GM19452 (cell line): ENCODE results near the gene KIF3C.
"Not testable (repeated sequence)": the region's sequence is repeated elsewhere in the genome, so short reads cannot be mapped to it uniquely, and the experiment has no call there.

Experiments used
- ATAC-seq: cut with Tn5 transposase; IDR thresholded peaks from one replicate; pipeline ENCODE4 v1.9.1; 2021; ENCODE audit not compliant: unreplicated experiment

KIF3C gene

DNA sequence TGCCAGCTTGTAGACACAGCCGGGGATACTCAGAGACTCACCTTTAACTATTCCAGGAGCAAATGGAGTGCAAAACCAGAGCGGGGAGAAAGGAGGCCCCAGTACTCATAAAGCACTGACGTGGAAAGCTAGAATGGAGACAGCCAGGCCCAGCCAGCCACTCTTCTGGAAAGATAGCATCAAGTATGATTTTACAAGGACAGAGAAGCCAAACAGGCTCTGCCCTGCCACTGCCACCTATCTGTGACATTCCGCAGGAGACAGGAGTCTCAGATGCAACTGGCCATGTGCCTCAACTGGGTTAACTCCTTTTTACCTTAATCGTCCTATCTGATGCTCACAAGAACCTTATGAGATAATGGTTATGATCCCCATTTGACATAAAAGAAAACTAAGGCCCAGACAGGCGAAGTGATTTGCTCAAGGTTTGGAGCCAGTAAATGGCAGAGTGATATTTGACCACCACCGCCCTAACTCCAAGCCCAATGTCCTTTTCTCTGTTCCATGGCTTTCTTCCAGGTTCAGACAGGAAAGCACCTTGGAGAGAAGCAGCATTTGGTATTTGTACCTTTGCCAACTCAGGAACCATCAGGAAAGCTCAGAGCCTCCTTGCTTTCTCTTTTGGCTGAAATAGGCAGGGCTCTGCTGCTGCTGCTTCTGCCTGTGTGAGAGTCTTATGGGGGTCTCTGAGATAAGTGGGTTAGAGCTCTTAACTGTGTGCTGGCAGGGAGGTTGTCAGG, 15.6 kb downstream of the KIF3C start:
- no peak for ATAC-seq

DNA sequence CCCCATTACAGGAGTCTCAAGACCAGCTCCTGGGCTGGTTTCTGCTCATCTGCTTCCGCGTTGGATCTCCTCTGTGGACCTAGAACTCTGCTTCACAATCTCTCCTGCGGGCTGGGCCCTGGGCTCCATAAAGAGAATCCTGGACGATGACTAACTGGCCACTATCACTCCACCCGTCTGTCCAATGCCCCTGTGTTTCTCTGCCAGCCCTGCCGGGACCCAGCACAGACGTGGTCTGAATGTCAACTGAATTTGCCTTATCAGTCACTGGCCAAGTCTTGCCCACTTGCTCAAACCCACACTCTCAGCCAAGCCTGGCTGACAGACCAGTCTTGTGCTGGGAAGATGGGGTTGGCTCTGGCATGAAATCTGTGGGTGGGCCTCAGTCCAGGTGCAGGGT, 17.4 kb downstream of the KIF3C start:
- ATAC-seq: no peak

DNA sequence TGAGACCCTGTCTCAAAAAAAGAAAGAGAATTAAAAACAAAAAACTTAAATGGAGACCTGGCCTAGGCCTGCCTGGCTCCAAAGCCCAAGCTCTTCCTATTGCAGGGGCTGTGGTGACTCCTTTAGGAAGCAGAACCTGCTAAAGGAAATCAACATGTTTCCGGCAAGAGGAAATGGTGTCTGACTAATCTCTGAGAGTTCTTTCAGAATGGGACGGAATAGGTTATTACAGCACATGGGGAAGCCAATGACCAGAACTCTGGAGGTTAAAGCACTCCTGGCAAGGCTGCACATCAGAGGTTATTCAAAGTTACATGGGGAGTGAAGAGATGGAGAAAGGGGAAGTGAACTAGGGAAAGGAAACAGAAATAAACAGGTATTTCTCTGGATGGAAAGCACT, 21.4 kb downstream of the KIF3C start:
- no peak for ATAC-seq

DNA sequence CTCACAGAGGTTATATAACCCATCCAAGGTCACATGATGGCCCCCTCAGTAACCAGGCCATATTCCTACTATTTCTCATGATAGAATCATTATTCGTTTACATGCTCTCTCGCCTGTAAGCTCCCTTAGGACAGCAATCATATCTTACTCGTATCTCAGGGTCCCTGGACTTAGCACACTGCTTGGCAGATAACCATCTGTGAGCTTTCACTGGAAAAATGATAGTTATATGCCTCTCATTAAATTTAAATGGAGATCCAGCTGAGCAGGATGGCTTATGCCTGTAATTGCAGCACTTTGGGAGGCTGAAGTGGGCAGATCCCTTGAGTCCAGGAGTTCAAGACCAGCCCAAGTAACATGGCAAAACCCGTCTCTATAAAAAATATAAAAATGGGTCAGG, 21.9 kb downstream of the KIF3C start:
- ATAC-seq: no peak

DNA sequence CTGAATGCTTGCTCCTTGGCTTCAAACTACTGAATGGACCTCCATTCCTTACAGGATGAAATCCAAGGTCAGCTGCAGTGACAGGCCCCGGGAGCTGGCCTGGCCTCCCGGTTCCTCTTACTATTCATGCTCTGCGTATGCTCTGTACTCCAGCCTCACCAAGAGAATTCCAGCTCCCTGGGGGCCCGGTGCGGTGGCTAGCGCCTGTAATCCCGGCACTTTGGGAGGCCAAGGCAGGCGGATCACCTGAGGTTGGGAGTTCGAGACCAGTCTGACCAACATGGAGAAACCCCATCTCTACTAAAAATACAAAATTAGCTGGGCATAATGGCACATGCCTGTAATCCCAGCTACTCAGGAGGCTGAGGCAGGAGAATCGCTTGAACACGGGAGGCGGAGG, 23.7 kb downstream of the KIF3C start:
- ATAC-seq: not testable (repeated sequence)

DNA sequence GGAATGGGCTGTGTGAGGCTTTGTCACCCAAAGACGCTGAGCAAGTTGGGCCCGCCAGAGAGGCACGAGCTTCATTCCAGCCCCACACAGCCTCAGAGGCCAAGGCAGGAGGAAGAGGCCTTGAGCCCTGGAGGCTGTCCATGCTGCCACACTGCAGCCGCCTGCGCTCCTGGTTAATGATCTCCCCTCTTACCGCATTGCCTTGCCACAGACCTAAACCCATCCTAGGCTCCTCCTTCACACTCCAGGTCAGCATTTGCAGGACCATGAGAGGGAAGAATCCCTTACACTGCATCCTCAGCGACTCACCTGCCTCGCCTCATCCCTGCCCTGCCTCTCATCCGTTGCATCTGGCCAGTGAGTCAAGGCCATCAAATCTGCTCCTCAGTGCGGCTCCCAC, 24.6 kb downstream of the KIF3C start:
- no peak for ATAC-seq

GRCh38 chr2:25955869-25956535, 26.3 kb downstream of the KIF3C start:
- no peak for ATAC-seq

DNA sequence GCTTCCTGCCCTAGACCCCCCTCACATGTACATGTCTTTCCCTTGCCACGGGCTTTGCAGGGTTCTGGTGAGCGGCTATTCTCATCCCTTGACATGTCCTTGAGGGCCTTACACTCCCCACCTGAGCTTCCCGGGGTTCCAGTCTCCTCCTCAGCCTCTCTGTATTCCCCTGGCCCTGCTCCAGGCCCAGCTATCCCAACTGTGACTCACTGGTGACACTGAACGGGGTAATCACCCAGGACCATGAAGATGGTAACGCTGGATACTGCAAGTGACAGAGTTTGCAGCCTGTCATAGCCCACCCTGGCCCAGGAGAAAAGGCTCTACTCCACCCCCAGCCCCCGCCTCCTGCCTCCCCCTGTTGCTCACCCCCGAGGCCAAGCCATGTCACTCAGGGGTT, 27.3 kb downstream of the KIF3C start:
- ATAC-seq: no peak

GRCh38 chr2:25954199-25954752, 28.0 kb downstream of the KIF3C start:
- no peak for ATAC-seq

- ATAC-seq: no peak
Measured at GRCh38 chr2:25951071-25951547, 31.2 kb downstream of the KIF3C start.

DNA sequence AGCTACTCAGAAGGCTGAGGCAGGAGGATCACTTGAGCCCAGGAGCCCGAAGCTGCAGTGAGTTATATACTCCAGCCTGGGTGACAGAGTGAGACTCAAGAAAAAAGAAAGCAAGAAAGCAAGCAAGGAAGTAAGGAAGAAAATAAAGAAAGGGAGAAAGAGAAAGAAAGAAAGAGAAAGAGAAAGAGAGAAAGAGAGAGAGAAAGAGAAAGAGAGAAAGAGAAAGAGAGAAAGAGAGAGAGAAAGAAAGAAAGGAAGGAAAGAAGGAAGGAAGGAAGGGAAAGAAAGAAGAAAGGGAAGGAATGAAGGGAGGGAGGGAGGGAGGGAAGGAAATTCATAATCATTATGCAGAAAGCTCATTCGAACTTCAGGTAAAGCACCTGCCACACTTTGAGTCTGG, 33.9 kb downstream of the KIF3C start:
- ATAC-seq: no peak

DNA sequence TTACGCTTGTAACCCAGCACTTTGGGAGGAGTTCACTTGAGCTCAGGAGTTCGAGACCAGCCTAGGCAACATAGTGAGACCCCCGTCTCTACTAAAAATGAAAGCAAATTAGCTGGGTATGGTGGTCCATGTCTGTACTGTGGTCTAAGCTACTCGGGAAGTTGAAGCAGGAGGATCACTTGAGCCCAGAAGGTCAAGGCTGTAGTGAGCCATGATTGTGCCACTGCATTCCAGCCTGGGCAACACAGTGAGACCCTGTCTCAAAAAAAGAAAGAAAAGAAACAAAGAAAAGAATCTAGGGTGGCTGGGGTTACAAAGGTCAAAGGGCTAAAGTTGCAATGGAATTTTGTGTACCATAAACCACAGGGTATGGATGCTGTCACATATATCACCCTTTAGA, 41.3 kb downstream of the KIF3C start:
- no peak for ATAC-seq

DNA sequence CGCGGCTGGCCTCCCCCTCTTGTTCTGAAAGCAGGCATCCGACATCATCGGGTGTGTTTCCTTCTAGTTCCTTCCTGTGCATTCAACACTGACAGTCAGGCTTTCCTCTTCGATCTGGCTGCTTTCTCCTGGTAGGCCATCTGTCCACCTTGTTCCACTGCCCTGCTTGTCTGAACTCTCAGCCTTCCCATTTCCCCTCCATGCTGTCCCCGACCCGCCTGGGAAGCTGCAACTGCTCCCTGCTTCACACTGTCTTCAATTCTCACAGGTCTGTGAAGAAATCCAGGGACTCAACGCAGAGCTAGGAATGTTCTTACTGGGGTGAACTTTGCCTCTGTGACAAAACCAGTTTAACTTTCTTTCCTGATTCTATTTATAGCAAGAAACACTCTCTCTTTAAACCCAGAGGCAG, 43.0 kb downstream of the KIF3C start:
- ATAC-seq: no peak

DNA sequence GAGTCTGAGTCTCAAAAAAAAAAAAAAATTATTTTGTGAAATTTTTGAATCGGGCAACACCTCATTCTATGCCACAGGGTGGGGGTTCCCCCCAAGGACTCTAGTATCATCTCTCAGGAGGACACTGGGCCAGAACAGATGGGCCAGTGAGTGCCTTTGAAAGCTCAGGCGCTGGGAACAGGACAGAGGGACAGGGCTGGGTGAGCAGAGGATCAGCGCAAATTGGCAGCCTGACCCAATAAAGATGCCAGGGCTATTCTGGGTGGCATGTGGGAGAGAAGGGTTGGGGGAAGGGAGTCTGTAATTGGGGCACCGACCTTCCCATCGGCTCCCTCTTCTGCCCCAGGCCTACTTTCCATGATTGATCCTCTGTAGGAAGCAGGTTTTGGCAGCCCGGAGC, 44.0 kb downstream of the KIF3C start:
- ATAC-seq: no peak

GRCh38 chr2:25936889-25937545, 45.3 kb downstream of the KIF3C start:
- no peak for ATAC-seq

- ATAC-seq: no peak
Measured at GRCh38 chr2:25933622-25934021, 48.7 kb downstream of the KIF3C start.

GRCh38 chr2:25929789-25930473, 52.4 kb downstream of the KIF3C start:
- ATAC-seq: no peak

DNA sequence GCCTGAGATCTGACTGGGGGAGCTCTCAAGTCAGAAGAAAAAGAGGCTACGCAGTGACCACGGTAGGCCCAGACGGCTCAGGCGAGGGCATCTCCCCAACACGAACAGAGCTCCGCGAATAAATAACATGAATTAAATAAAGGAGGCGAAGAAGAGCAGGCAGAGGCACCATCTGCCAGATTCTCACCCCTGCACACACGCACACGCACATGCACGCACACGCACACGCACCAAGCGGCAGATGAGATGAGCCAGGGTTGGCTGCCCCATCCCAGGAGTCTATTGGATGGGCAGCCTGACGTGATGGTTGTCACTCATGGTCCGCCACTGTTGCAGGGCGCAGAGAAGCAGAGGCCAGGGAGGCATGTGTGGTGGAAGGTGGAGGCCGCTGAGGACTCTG, 53.6 kb downstream of the KIF3C start:
- no peak for ATAC-seq

DNA sequence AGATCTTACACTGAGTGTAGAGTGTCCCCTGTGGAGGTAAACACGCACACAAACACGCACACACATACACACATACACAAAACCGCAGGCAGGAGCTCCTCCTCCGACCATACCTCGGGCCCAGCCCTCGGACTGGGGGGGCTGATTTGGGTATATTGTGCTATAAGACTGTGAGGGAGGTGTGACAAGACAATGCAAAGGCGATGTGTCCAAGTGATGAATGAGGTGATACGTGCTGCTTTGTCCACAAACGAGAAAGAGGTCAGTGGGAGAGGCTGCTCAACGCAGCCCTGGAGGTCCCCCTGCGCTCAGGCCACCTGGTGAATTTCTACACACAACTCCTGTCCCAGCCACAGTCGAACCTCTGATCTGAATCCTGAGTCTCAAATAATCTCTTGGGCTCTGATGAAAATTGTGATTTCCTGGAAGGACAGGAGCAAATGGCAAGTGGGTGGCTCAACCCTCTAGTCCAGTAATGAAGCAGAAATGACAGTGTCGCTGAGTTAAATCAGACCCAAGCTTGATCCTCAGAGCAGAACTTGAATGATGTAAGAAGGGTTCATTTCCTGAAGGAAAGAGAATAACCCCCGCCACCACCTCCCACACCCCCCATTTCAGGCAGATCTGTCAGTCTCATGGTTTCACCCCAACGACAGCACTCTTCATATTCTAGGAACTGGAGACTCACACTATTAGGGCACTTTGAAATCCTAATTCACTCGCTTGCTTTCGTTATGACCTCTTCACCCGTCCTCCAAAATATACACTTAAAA, 55.1 kb downstream of the KIF3C start:
- ATAC-seq: no peak

GRCh38 chr2:25922501-25922900, 59.8 kb downstream of the KIF3C start:
- ATAC-seq: no peak
